Motor neuron (in vitro differentiated cells): ENCODE data around the gene NPY2R. TPM values are rescaled to one million over a fixed set of nuclear protein-coding genes. Genes with fewer than 3 reads are reported as not detected.

Experiments
- ATAC-seq, 8 experiments: fragments of 200-7000 bp; cut with Tn5 transposase; replicated peaks in 6 of 8; 2 replicates each; pipeline ENCODE4 v1.8.0; 2021; ENCODE audit warnings: mild to moderate bottlenecking in 8 of 8, moderate library complexity in 8 of 8
- H3K27ac ChIP-seq, 2 donors: fragments of 250-450 bp; sonication (Bioruptor Pico); 2 replicates each; pipeline ENCODE4 v1.9.0; 2021; ENCODE audit warnings: antibody characterized with exemption in 2 of 2, mild to moderate bottlenecking in 2 of 2, moderate library complexity in 1 of 2
- H3K4me1 ChIP-seq, 2 donors: fragments of 250-450 bp; sonication (Bioruptor Pico); replicated peaks in 1 of 2; 2 replicates each; pipeline ENCODE4 v1.6.1; 2021; ENCODE audit warnings: antibody characterized with exemption in 2 of 2, mild to moderate bottlenecking in 2 of 2, moderate library complexity in 1 of 2
- H3K4me3 ChIP-seq, 5 donors: fragments of 250-450 bp; sonication (Bioruptor Pico); 2 replicates each; pipeline ENCODE4 v1.9.0; 2021; ENCODE audit warnings: antibody characterized with exemption in 5 of 5, mild to moderate bottlenecking in 5 of 5, moderate library complexity in 4 of 5
- WGBS, 10 experiments: fragments of 450-650 bp; shearing (Covaris generic); methylation state at CpG; one replicate each; pipeline ENCODE4 v1.0.0; 2022; 5-methylcytosine and 5-hydroxymethylcytosine counted together
- in situ Hi-C, 9 experiments: fragments of 400-800 bp; cut with MboI; loops; one replicate each; pipeline ENCODE4 v1.15.0; 2021; ENCODE audit warnings: low sequenced_read_pairs in 9 of 9, low pct_unique_long_range_greater_than_20kb in 2 of 9; ENCODE audit not compliant: unreplicated experiment in 9 of 9
- total RNA-seq, 8 experiments: library from RNA; unstranded; fragments of 300-600 nt; gene quantifications; 2 replicates each; pipeline versions ENCODE4 v1.2.3 to v1.2.4, GENCODE V29; 2022

Gene NPY2R
- under 1 TPM; 0.05 to 0.76 (median 0.10) TPM for total RNA-seq

- H3K4me1 ChIP-seq, result peaks cover 0 to 3% of the 10 kb centered on the region in 2 donors
- WGBS, 10 experiments, result 0 to 10% (median 1%) methylated on average over 1 to 29 of the region's 55 CpGs; no CpG with 5 or more reads in 5 of the 10 experiments
- no peak within 1 kb of the TSS for H3K27ac ChIP-seq
- H3K4me3 ChIP-seq, result peak within 1 kb of the TSS; percentile 23 to 52 (median 38)
- in situ Hi-C loops, result no loop called here
- ATAC-seq, result peak in 6 of 8 experiments; percentile 73 to 92 (median 88)
Measured at GRCh38 chr4:155208258-155209054, at the start of gene NPY2R. TSS of gene NPY2R (plus strand) at chr4:155208636. CDS start at chr4:155213940, 5,304 bp downstream.

GRCh38 chr4:155161357-155161756 lies 47.1 kb upstream of the NPY2R start:
- Histone ChIP-seq H3K4me1 (peaks cover 0 to 3% of the 10 kb centered on the region in 2 donors), H3K4me3 (no peak overlapping the region), H3K27ac (no peak overlapping the region)
- in situ Hi-C loops, result no loop called here
- 21 to 100% (median 90%) methylated on average over 1 to 3 of the region's 3 CpGs; no CpG with 5 or more reads in 1 of the 10 experiments for WGBS, 10 experiments
- peak in 1 of 8 experiments; percentile 59 for ATAC-seq

GRCh38 chr4:155164718-155165117 lies 43.7 kb upstream of the NPY2R start:
- WGBS, 10 experiments, result 0 to 74% (median 14%) methylated on average over 1 to 2 of the region's 2 CpGs; no CpG with 5 or more reads in 4 of the 10 experiments
- H3K4me3 ChIP-seq, result no peak overlapping the region
- H3K4me1 ChIP-seq, result peaks cover 0 to 3% of the 10 kb centered on the region in 2 donors
- no peak overlapping the region for H3K27ac ChIP-seq
- in situ Hi-C loops, result no loop called here
- peak in 2 of 8 experiments; percentile 49 to 51 for ATAC-seq

- no peak for ATAC-seq
- Histone ChIP-seq H3K27ac (no peak overlapping the region), H3K4me1 (no peaks in the 10 kb centered on the region), H3K4me3 (no peak overlapping the region)
- in situ Hi-C loops, result no loop called here
- WGBS, 10 experiments, result 0 to 93% (median 72%) methylated on average over 1 to 4 of the region's 4 CpGs
Measured at GRCh38 chr4:155170569-155170968, 37.9 kb upstream of the NPY2R start.

GRCh38 chr4:155173371-155173770 lies 35.1 kb upstream of the NPY2R start:
- Histone ChIP-seq H3K27ac (no peak overlapping the region), H3K4me3 (no peak overlapping the region), H3K4me1 (no peaks in the 10 kb centered on the region)
- 2 to 94% (median 74%) methylated on average over 1 to 4 of the region's 4 CpGs for WGBS, 10 experiments
- in situ Hi-C loops, result no loop called here
- ATAC-seq, result no peak

- in situ Hi-C loops, result no loop called here
- WGBS, 10 experiments, result 0 to 100% (median 84%) methylated on average over 1 of the region's 1 CpG
- no peak for ATAC-seq
- no peaks in the 10 kb centered on the region for H3K4me1 ChIP-seq
- no peak overlapping the region for H3K4me3 ChIP-seq
- no peak overlapping the region for H3K27ac ChIP-seq
Measured at GRCh38 chr4:155174668-155175067, 33.8 kb upstream of the NPY2R start.

- in situ Hi-C loops, result no loop called here
- Histone ChIP-seq H3K4me1 (no peaks in the 10 kb centered on the region), H3K27ac (no peak overlapping the region), H3K4me3 (no peak overlapping the region)
- peak in 1 of 8 experiments; percentile 92 for ATAC-seq
- WGBS, 10 experiments, result 0 to 100% (median 93%) methylated on average over 1 to 2 of the region's 2 CpGs; no CpG with 5 or more reads in 2 of the 10 experiments
Measured at GRCh38 chr4:155179216-155179615, 29.2 kb upstream of the NPY2R start.

GRCh38 chr4:155186972-155187371 lies 21.5 kb upstream of the NPY2R start:
- in situ Hi-C loops, result no loop called here
- Histone ChIP-seq H3K4me3 (no peak overlapping the region), H3K27ac (no peak overlapping the region), H3K4me1 (peaks cover 0 to 5% of the 10 kb centered on the region in 2 donors)
- peak in 3 of 8 experiments; percentile 36 to 63 (median 43) for ATAC-seq
- 6 to 83% (median 60%) methylated on average over 1 to 2 of the region's 2 CpGs; no CpG with 5 or more reads in 2 of the 10 experiments for WGBS, 10 experiments

GRCh38 chr4:155187989-155188388 lies 20.4 kb upstream of the NPY2R start:
- in situ Hi-C loops, result no loop called here
- H3K4me1 ChIP-seq, result peaks cover 0 to 5% of the 10 kb centered on the region in 2 donors
- no peak for ATAC-seq
- no peak overlapping the region for H3K4me3 ChIP-seq
- 0 to 100% (median 14%) methylated on average over 1 of the region's 1 CpG; no CpG with 5 or more reads in 2 of the 10 experiments for WGBS, 10 experiments
- no peak overlapping the region for H3K27ac ChIP-seq

GRCh38 chr4:155190099-155190498 lies 18.3 kb upstream of the NPY2R start:
- in situ Hi-C loops, result no loop called here
- no peak for ATAC-seq
- H3K4me1 ChIP-seq, result peaks cover 0 to 5% of the 10 kb centered on the region in 2 donors
- H3K4me3 ChIP-seq, result no peak overlapping the region
- H3K27ac ChIP-seq, result no peak overlapping the region

GRCh38 chr4:155197757-155198156 lies 10.7 kb upstream of the NPY2R start:
- ATAC-seq, result no peak
- Histone ChIP-seq H3K4me3 (no peak overlapping the region), H3K4me1 (no peaks in the 10 kb centered on the region), H3K27ac (no peak overlapping the region)
- in situ Hi-C loops, result no loop called here
- WGBS, 10 experiments, result 0 to 100% (median 88%) methylated on average over 1 to 2 of the region's 2 CpGs

GRCh38 chr4:155207534-155208257 lies 740 bp upstream of the NPY2R start:
- Histone ChIP-seq H3K4me1 (peaks cover 0 to 3% of the 10 kb centered on the region in 2 donors), H3K27ac (no peak overlapping the region), H3K4me3 (peak overlapping the region; percentile 23 to 52 (median 38))
- in situ Hi-C loops, result no loop called here
- WGBS, 10 experiments, result 0 to 20% (median 2%) methylated on average over 1 to 20 of the region's 26 CpGs; no CpG with 5 or more reads in 1 of the 10 experiments
- peak in 7 of 8 experiments; percentile 39 to 79 (median 63) for ATAC-seq

- WGBS, 10 experiments, result 16 to 93% (median 89%) methylated on average over 1 to 5 of the region's 5 CpGs; no CpG with 5 or more reads in 3 of the 10 experiments
- ATAC-seq, result no peak
Measured at GRCh38 chr4:155220025-155220424, 11.6 kb downstream of the NPY2R start.

More at GRCh38 chr4:155220025-155220424, 11.6 kb downstream of the NPY2R start:
- no peak overlapping the region for H3K27ac ChIP-seq
- H3K4me1 ChIP-seq, result no peaks in the 10 kb centered on the region
- in situ Hi-C loops, result no loop called here
- no peak overlapping the region for H3K4me3 ChIP-seq
